22Rv1 (cell line): ENCODE measurements around the gene GFPT2.

Experiments used
- H3K27ac ChIP-seq: fragments of 450-650 bp; 2 replicates; pipeline ENCODE4 v1.5.1; 2017
- CTCF ChIP-seq: fragments of 450-650 bp; IDR thresholded peaks from 2 replicates; pipeline ENCODE4 v1.5.1; 2017; ENCODE audit warnings: mild to moderate bottlenecking
- ZFX ChIP-seq: fragments of 450-650 bp; IDR thresholded peaks from 2 replicates; pipeline ENCODE4 v1.6.1; 2017; ENCODE audit warnings: antibody characterized with exemption, borderline replicate concordance

The GFPT2 gene

GRCh38 chr5:180338001-180338707 is 15.0 kb downstream of the GFPT2 start:
- H3K27ac ChIP-seq, result no peak overlapping the region
- TF ChIP-seq CTCF (no peak), ZFX (no peak)

- H3K27ac ChIP-seq, result no peak overlapping the region
- no peak for TF ChIP-seq ZFX
- no peak for TF ChIP-seq CTCF
Observed at GRCh38 chr5:180336234-180337020, 16.7 kb downstream of the GFPT2 start.

GRCh38 chr5:180335614-180336233 is 17.4 kb downstream of the GFPT2 start:
- TF ChIP-seq CTCF, result no peak
- no peak overlapping the region for H3K27ac ChIP-seq

GRCh38 chr5:180334751-180335613 is 18.2 kb downstream of the GFPT2 start:
- no peak overlapping the region for H3K27ac ChIP-seq
- TF ChIP-seq CTCF (no peak), ZFX (no peak)

- TF ChIP-seq CTCF (no peak), ZFX (no peak)
- no peak overlapping the region for H3K27ac ChIP-seq
Observed at GRCh38 chr5:180334176-180334575, 19.0 kb downstream of the GFPT2 start.

GRCh38 chr5:180333661-180334060 is 19.5 kb downstream of the GFPT2 start:
- no peak for TF ChIP-seq CTCF
- TF ChIP-seq ZFX, result no peak
- no peak overlapping the region for H3K27ac ChIP-seq
